Measurements from ENCODE around the gene ZNF460.
"Not testable (repeated sequence)": the region's sequence is repeated elsewhere in the genome, so short reads cannot be mapped to it uniquely, and the experiment has no call there.

Gene ZNF460

DNA sequence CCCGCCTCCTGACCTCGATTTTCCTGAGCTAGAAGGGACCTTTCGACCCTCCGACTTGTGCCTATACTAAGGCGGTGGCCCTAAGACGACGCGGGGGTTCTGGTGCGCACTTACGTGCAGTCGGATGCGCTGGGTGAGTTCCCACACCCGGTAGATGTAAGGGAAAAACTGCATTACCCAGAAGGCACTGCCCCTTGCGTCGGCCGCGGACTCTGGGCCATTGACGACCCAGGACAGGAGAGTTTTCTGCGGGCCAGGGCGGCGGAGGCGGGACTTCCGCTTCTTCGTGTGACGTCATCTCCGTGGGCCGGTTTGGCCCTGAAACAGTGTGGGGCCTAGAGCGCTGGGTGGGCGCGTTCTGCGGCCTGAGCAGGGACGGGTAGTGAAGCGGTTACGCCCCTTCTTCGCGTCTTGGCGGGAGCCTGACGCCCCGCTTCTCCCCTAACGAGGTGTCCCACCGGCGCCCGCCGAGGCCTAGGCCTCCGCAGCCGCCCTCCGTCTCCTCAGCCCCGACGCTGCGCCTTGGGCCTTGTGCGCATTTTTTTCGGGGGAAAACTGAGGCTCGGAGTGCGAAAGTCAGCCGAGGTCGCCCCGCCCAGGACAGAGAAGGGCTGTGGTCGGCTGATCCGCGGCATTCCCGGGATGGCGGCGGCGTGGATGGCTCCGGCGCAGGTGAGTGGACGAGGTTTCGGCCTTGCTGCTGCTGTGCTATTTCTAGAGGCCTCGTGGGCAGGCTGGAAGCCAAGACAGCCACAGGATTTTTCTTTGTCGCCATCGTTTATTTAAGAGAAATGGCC lies at the start of gene ZNF460:
TSS of gene ZNF460 (plus strand) at position 321 of the 797 bp plus-strand sequence. CDS start at position 643, 322 bp downstream.
- peak; percentile 98 for DNase-seq

DNA sequence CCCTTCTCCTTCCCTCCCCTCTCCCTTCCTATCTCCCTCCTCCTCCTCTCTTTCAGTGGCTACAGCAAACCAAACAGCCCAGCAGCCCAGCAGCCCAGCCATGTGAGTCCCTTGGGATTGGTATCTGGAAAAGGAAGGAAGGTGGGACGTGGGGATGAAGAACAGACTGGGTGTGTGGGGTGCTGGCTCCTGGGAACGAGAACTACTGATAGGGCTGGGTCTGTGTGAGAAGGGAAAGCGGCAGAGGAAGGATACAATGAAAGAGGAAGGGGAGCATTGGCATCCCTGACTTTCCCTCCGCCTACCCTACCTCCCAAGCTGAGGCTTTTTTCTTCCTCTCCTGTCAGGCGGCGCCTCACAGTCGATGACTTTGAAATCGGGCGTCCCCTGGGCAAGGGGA lies 48.6 kb upstream of the ZNF460 start:
- DNase-seq = no peak

DNA sequence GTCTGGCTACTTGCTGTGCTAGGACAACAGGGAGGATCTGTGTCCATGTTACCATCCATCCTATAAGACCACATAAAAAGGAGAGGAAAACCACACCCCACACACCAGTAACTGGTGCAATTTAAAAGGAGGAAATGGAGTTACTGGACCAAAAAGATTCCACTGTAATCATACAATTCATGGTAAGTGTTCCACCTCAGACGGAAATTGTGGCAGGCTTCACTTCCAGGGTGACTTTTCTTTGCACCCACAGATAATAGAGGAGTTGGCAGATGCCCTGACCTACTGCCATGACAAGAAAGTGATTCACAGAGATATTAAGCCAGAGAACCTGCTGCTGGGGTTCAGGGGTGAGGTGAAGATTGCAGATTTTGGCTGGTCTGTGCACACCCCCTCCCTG lies 47.1 kb upstream of the ZNF460 start:
- no peak for DNase-seq

DNA sequence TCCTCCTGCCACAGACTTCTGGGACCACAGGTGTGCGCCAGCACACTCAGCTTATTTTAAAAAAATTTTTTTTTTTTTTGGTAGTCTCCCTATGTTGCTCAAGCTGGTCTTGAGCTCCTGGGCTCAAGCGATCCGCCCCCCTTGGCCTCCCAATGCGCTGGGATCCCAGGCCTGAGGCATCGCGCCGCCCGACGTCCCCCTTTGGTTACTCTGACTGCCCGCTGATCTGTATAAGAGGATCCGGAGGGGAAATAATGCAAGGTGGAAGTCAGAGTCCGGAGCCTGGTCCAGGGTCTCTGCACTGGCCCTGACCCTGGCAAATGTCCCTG lies 40.3 kb upstream of the ZNF460 start:
- no peak for DNase-seq

DNA sequence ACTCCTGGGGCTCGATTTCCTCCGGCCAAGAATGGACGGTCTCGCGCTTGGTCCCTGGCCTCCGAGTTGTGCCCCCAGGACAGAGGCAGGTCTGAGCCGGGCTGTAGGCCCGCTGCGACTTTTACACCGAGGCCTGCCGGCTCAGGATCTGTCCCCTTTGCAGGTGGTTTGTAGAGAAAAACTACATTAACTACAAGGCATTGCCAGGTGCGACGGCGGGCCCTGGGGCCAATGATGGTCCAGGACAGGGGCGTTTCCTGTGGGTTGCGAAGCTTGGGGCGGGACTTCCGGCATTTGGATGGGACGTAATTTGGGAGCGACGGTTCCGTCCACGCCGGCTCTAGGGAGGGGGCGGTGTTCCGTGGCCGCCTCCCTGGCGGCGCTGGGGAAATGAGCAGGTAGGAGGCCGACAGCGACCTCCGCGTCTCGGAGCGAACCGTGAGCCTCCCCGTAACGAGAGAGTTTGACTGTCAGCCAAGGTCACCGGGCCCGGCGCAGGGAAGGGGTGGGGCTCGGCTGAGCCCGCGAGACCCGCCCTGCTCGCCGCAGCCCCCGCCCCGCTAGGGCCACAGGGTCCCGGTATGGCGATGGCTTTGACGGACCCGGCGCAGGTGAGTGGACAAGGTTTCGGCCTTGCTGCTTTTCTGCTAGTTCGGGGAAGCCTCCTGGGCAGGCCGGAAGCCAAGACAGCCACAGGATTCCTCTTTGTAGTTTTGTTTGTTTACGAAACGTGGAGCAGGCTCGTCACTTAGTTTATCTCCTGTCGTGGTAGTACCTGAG lies 39.8 kb upstream of the ZNF460 start, which contains the start of gene ZNF805:
TSS of gene ZNF805 (plus strand) at position 322 of the 780 bp plus-strand sequence. CDS start at position 582, 260 bp downstream.
- peak; percentile 97 for DNase-seq

DNA sequence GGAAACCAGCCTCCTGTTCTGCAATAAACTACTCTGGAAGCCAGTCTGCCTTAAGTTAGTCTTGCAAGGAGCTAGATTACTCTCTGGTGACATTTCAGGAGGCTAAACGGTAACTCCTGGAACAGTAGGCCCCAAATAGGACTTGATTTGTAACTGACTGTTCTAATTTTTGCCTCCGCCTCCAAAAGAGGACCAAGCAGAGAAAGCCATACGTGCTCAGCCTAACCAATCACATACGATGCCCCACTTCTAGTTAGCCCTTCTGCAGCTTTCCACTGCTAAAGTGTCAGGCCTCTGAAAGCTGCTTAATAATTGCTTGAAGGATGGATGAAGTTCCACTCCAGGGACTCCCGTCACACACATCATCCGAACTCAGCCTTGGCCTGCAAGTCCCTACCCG lies 39.1 kb upstream of the ZNF460 start:
- DNase-seq = peak; percentile 32

DNA sequence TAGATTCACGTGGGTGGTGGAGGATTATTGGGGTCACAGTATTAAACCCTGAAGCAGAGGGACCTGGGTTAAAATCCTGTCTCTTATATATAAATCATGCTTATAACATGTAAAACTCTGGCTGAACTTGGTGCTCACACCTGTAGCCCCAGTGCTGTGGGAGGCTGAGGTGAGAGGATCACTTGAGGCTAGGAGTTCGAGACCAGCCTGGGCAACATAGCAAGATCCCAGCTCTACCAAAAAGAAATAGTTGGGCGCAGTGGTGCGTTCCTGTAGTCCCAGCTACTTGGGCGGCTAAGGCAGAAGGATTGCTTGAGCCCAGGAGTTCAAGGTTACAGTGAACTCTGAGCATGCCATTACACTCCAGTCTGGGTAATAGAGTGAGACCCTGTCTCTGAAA lies 37.5 kb upstream of the ZNF460 start:
- DNase-seq = no peak

DNA sequence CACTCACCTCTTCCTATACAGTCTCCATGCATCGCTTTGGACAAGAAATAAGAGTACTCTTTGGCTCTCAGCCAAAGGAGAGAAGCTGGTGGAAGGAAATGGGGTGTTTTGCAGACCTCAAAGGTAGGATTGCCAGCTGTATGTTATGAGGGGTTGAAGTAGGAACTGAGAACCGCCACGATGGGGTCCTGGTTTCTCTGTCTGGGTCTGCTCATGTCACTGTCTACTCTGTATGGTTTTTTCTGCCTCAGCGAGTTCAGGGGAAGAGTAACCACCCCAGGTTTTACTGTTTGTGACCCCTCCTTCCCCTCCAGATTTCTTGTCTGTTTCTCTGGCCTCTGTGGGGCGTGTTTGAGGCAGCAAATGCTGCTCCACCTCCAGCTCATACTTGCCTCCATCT lies 35.8 kb upstream of the ZNF460 start:
- DNase-seq = no peak

DNA sequence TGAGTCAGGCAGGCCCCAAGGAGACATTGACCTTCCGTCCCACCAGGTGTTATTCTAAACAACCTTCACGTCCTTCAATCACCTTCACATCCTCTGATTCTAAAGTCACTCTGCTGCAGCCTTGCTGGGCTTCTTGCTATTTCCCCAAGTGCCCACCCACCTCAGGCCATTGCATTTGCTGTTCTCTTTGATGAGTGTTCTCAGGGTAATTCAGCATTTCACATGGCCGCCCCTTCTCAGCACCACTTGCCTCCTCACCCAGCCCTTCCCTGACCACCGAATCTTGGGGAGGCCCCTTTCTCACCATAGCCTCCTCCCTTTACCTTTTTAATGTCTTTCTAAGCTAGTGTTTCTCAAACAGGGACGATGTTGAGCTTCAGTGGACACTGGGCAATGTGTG lies 35.2 kb upstream of the ZNF460 start:
- DNase-seq = no peak

DNA sequence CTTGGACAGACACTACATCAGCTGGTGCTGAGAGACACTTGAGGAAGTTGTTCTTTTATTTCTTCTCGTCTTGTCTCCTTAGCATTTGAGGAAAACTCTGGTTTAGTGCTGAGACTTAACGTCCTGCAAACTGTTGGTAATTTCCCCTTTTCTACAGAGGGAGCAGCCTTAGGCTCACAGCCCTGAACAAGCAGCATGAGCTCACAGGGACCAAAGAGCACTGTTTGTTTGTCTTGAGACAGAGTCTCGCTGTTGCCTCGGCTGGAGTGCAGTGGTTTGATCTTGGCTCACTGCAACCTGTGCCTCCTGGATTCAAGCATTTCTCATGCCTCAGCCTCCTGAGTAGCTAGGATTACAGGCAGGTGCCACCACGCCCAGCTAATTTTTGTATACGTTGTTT lies 34.3 kb upstream of the ZNF460 start:
- no peak for DNase-seq

DNA sequence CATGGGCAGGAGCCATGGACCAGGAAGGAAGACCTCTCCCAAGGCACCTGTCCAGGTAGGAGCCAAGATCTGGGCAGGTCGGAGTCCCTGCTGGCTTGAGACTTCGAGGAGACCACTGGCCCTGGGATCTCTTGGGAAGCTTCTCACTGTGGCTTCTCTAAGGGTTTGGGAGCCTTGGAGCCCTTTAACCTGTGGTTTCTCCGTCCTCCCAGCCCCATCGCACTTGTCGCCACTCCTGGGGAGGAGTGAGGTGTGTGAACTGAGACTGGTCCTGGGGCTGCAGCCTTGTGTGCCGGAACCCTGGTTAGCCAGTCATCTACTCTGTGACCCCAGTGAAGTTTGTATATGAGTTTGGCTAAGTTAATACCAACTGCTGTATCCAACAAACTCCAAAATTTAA lies 31.6 kb upstream of the ZNF460 start:
- no peak for DNase-seq

DNA sequence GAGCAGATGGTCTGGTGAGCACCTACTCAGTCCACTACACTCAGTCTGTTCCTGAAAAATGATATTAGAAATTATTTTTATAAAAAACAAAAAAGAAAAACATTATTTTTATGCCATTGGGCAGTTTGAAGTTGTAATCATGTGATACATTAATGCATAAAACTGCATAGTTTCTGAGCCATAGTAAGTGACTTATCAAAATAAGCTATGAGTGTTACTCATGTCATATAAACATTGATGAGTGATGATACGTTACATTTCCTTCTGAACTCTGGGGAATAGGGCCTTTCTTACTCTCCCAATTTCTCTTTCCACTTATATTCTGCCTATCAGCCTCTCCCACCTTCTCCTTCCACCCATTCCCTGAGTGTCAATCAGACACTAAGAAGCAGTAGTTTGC lies 31.0 kb upstream of the ZNF460 start:
- DNase-seq = no peak

DNA sequence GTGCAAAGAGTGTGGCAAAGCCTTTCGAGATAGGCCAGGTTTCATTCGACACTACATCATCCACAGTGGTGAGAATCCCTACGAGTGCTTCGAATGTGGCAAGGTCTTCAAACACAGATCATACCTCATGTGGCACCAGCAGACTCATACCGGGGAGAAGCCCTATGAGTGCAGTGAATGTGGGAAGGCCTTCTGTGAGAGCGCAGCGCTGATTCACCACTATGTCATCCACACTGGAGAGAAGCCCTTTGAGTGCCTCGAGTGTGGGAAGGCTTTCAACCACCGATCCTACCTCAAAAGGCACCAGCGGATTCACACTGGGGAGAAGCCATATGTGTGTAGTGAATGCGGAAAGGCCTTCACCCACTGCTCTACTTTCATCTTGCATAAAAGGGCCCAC lies 26.5 kb upstream of the ZNF460 start:
- not testable (repeated sequence) for DNase-seq

DNA sequence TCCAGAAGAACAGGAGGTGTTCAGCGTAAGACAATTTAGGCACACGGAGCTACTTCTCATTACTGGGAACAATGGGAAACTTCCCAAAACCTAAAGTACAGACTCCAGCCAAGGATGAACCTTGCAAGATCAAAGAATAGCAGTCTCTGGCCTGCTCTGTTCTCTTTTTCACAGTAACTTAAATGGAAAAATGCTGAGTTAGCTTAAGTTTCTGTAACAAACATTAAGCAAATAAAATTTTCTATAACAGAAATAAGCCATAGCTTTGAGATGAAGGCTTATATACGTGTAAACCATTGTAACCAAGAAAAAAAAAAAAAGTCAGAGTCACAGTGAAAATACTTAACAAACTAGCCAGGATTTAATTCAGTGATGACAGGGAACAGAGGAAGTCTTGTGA lies 18.2 kb upstream of the ZNF460 start:
- no peak for DNase-seq

DNA sequence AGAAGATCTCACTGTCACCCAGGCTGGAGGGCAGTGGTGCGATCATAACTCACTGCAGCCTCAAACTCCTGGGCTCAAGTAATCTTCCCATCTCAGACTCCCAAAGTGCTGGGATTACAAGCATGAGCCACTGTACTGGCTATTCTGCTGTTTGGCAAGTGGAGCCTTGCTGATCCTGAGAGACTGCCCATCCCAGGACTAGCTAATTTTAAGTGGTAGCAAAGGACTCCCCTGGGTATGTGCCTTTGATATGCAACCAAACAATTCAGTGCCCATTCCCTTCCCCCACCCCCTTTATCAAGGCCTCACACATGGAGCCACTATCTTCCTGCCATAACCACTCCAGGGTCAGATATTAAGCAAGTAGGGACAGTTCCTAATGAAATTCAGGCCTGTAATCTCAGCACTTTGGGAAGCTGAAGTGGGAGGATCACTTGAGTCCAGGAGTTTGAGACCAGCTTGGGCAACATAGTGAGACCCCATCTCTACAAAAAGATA lies 17.0 kb upstream of the ZNF460 start:
- DNase-seq = peak; percentile 79

DNA sequence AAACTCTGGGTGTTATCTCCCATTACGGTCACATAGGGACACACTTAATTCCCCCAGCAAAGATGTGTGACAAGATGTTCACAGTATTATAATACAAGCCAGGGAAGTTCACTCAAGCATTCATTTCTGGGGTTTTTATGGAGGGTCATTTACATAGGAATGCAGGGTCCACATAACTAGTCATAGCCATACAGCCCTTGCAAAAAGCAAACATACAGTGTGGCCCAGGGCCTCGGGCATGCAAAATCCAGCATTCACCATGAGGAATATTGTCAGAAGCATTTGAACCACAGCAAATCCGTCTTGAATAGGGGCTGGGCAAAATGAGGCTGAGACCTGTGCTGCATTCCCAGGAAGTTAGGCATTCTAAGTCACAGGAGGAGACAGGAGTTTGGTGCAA lies 13.0 kb upstream of the ZNF460 start:
- no peak for DNase-seq

DNA sequence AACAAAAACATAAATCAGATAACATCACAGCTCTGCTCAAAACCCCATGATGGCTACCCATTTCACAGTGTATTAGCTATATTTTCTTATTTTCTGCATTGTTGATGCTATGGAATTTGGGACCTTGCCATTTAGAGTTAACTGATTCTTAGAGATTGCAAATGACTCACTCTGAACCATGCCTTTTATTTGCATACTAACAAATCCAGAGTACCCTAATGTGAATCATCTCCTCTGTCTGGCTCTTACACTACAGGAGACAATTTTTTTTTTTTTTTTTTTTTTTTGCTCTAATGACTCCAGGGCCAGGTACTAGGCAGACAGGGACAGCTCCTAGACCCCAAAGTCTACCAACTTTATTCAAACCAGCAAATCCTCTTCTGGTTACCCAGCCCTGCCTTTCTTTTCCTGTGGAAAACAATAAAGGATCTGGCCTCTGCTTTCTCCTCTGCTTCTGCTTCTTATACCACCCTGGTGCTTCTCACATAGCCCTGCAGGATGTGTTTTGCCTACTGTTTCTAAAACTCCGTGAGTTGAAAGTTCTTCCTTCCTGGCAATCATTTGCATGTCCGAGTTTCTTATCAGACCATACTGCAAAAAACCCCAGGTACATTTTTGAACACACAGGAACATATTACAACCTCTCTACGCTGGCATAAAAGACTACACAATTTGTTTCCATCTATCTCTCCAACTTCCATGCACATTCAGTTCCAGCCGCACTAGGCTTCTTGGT lies 10.6 kb upstream of the ZNF460 start:
- DNase-seq = peak; percentile 9

DNA sequence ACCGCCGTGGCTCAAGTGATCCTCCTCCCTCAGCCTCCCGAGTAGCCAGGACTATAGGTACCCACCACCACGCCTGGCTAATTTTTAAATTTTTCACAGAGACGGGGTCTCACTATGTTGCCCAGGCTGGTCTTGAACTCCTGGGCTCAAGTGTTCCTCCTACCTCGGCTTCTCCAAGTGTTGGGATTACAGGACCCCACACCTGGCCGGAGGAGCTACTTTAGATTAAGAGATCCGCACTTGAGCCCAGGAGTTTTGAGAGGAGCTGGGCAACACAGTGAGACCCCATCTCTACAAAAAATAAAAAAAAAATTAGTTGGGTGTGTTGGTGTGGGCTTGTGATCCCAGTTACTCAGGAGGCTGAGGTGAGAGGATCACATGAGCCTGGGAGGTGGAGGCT lies 9.0 kb upstream of the ZNF460 start:
- no peak for DNase-seq

DNA sequence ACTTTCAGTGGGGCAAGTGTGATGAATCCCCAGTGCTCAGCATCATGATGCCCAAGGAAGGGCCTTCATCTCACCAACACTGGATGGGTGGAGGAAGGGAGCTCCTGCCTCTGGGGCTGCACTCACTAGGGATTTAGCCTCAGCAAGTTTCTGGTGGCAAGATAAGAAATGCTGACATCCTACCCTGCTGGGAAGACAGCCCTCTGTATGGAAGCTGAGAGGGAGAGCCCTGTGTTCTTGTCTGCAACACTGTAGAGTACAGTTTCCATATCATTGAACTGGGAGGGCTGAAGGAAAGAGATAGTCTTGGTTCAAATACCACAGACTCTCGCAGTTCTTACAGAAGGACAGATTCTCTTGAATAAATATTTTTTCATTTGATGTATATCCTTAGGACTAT lies 7.3 kb upstream of the ZNF460 start:
- DNase-seq = peak; percentile 41

DNA sequence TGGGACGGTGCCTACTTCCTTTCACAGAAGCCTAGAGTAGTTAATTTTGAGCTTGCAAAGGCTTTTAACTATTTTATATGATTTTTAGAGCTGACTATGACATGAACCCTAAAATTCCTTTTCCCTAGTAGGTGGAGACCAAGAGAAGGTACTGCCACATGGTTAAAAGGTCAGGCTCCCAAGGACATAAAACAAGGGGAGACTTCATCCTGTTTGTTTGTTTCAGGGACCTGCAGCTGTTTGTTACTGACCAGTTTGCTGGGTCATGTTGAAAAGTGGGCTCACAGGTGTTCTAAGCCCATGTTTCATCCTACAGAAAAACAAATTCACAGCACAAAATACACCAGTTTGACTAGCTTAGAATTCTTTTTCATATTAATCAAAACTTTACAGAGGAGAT lies 3.9 kb upstream of the ZNF460 start:
- DNase-seq = no peak

DNA sequence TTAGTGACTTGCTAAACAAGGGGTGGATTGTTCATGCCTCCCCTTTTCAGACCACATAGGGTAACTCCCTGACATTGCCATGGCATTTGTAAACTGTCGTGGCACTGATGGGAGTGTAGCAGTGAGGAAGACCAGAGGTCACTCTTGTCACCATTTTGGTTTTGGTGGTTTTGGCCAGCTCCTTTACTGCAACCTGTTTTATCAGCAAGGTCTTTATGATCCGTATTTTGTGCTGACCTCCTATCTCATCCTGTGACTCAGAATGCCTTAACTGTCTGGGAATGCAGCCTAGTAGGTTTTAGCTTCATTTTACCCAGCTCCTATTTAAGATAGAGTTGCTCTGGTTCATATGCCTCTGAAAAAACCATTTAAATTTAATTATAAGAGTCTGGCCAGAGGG lies 1.8 kb upstream of the ZNF460 start:
- DNase-seq = peak; percentile 19

DNA sequence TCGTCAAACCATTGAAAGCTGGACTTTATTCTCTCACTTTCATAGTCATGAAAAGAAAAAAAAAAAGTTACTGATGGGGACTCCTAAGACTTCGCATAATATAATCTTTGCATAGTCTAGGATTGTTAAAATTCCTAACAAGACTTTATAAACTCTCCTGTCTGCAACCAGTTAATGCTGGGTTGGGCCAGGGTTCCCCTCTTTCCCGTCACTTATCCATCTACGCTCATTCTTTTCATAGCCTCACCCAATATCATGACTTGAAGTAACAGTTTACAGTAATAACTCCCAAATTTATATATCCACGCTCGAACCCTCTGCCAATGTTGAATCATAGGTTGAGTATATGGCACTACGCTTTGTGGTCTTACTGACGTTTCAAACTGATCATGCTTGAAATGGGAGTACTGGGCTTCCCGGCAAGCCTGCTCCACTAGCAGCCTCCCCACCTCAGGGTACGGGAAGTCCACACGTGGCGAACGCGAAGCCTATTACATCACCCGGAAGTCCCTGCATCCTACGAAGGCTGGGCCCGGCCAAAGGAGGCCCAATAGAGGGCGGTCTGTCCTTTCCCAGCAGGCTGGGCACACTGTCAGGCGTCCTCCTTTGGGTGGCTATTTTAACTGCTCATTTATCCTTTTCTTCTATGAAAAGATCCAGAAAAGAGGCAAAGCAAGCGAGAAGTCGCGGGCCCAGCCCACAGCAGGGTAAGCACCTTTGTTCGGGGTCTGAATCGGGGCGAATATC lies 694 bp upstream of the ZNF460 start:
- peak; percentile 97 for DNase-seq

DNA sequence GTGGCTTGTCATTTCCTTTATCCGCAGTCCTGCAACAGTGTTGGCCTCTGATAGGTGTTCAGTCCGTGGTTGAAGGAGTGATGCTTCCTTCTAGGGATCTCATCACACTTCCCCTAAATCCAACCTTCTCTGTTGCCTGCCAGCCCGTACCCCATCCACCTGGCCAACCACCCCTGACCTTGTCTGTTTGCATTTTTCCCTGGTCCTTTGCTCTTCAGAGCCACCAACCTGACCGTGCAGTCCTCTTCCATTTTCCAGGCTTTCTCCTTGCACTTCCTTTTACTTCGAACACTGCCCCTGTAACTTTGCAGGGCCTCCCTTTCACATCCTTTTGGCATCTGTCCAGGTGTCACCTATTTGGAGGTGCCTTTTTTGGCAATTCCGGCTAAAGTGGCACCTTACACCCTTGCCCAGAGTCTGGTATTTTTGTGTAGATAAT lies 696 bp downstream of the ZNF460 start:
- DNase-seq = peak; percentile 53
